Measurements from ENCODE around the gene UNK. TPM values are rescaled to one million over a fixed set of nuclear protein-coding genes. Genes with fewer than 3 reads are reported as not detected.

The UNK gene
- total and polyA plus RNA-seq, 2 of the 13 experiments (the other 11 are each of a cell fraction or from before 2014, with no cell fraction given) = 31.6 to 33.0 TPM

DNA sequence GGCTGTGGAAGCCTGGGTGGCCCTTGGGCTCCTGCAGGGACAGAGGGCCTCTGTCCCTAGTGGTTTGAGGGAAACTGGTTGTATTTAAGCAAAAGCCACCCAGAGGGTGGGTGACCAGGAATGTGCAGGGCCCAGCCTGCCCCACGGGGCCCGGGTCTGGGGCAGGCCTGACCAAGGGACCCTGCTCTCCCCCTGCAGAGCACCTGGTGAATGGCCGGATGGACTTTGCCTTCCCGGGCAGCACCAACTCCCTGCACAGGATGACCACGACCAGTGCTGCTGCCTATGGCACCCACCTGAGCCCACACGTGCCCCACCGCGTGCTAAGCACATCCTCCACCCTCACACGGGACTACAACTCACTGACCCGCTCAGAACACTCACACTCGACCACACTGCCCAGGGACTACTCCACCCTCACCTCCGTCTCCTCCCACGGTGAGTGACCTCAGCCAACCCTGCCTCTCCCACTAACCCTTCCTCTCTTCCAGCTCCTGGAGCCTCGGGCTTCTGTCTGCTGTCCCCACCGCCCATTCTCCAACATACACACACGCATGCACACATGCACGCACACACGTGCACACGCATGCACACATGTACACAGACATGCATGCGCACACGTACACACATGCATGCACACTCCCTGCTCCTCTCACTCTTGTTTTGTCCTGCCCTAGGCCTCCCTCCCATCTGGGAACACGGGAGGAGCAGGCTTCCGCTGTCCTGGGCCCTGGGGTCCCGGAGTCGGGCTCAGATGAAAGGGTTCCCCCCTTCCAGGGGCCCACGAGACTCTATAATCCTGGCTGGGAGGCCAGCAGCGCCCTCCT is 30.0 kb upstream of the UNK start:
- Histone ChIP-seq H3K79me2 (ENCODE audit: insufficient read depth, low read length) (no peaks in the 10 kb centered on the region), H3K4me1 (ENCODE audit: insufficient read depth, low read length) (peaks cover 64% of the 10 kb centered on the region), H3K27ac (ENCODE audit: extremely low read length, insufficient read depth, low read length) (peak overlapping the region; percentile 72), H4K20me1 (ENCODE audit: insufficient read depth, low read length) (no peaks in the 10 kb centered on the region), H3K4me3 (replicated peaks in 1 of 3; ENCODE audit: insufficient read depth in 1 of 3, low read depth in 2 of 3, low read length in 3 of 3) (peak overlapping the region; percentile 29 to 69 (median 39); a peak in 5 of 6 replicates), H3K4me2 (ENCODE audit: low read depth, low read length) (peak overlapping the region; percentile 89), H3K9ac (ENCODE audit: insufficient read depth, low read depth, low read length) (peak overlapping the region; percentile 75), H2AFZ (ENCODE audit: low read length) (no peak overlapping the region), H3K27me3 (ENCODE audit: control insufficient read depth in 1 of 2, insufficient read depth in 2 of 2, low read length in 2 of 2) (no peaks in the 10 kb centered on the region), H3K9me3 (ENCODE audit: low read length) (no peaks in the 10 kb centered on the region), H3K36me3 (replicated peaks in 1 of 2; ENCODE audit: control insufficient read depth in 1 of 2, insufficient read depth in 2 of 2, low read length in 2 of 2) (no peaks in the 10 kb centered on the region)
- WGBS (ENCODE audit: low lambda C conversion rate) = 19% methylated on average over 22 of the region's 27 CpGs
- intact Hi-C loops (cut with micrococcal nuclease; ENCODE audit: unreplicated experiment) (loop anchor here (5.0 kb wide), 1 partner anchor 142 kb away; no protein-coding TSS in a partner anchor), in situ Hi-C loops (cut with HindIII; ENCODE audit: extremely low pct_ligation_motif_present, low pct_unique_long_range_greater_than_20kb) (loop anchor here (5.0 to 10.0 kb wide), 2 partner anchors 77 to 140 kb away; no protein-coding TSS in a partner anchor)
- peak; percentile 67 for ATAC-seq
- FAIRE-seq = peak; percentile 77
- CTCF ChIA-PET (ENCODE audit: low intra/inter-chr PET ratio, low total read pairs) = interaction anchor here (1.3 to 2.8 kb wide), 4 partner anchors 10 to 102 kb away, joined by 3 to 12 read pairs (median 4); partner anchors contain the start of gene GALK1
- TSS peak; percentile 63 for BruUV-seq (replicated peaks)
- POLR2A ChIA-PET = interaction anchor here (0.9 to 5.8 kb wide), 18 partner anchors 10 to 623 kb away, joined by 3 to 116 read pairs (median 10); partner anchors contain the start of genes GALK1, NT5C, RECQL5 and SAP30BP
- peak; percentile 72 for DNase-seq (ENCODE audit: low spot score)
- peak; percentile 70; the same call in 1 of the 2 replicates for TF ChIP-seq ZSCAN22 (CRISPR knock-in tag; IDR thresholded peaks at IDR 0.05)
- TF ChIP-seq, protein P1, sequence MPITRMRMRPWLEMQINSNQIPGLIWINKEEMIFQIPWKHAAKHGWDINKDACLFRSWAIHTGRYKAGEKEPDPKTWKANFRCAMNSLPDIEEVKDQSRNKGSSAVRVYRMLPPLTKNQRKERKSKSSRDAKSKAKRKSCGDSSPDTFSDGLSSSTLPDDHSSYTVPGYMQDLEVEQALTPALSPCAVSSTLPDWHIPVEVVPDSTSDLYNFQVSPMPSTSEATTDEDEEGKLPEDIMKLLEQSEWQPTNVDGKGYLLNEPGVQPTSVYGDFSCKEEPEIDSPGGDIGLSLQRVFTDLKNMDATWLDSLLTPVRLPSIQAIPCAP (CRISPR knock-in tag; IDR thresholded peaks at IDR 0.05; ENCODE audit: low read depth) = no peak; the same call in 1 of the 2 replicates
- no peak for TF ChIP-seq TCF12 (IDR thresholded peaks at IDR 0.05)
- TF ChIP-seq TCF12 (CRISPR knock-in tag; IDR thresholded peaks at IDR 0.05) = no peak
- TF ChIP-seq MED13 (CRISPR knock-in tag; IDR thresholded peaks at IDR 0.05) = no peak
- peak; percentile 94 for TF ChIP-seq SSRP1 (CRISPR knock-in tag; IDR thresholded peaks at IDR 0.05)
- TF ChIP-seq ZNF251 (CRISPR knock-in tag; IDR thresholded peaks at IDR 0.05) = peak; percentile 70; the same call in 1 of the 2 replicates
- no peak for TF ChIP-seq GABPA (IDR thresholded peaks at IDR 0.05; ENCODE audit: low read depth, low read length)
- no peak for TF ChIP-seq GABPA (CRISPR knock-in tag; IDR thresholded peaks at IDR 0.05; ENCODE audit: low read depth)
- no peak for TF ChIP-seq CAMTA2 (CRISPR knock-in tag; IDR thresholded peaks at IDR 0.05; ENCODE audit: borderline replicate concordance)
- TF ChIP-seq ZNF772 (CRISPR knock-in tag; IDR thresholded peaks at IDR 0.05) = peak; percentile 90
- TF ChIP-seq, protein P2, sequence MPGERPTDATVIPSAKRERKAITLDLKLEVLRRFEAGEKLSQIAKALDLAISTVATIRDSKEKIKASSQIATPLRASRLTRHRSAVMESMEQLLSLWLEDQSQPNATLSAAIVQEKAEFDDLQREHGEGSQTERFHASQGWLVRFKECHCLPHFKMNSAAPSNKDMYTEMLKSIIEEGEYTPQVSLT (CRISPR knock-in tag; IDR thresholded peaks at IDR 0.05; ENCODE audit: borderline replicate concordance, low read depth) = no peak
- TF ChIP-seq ZNF253 (CRISPR knock-in tag; IDR thresholded peaks at IDR 0.05; ENCODE audit: borderline replicate concordance) = no peak
- no peak for TF ChIP-seq ZNF878 (CRISPR knock-in tag; IDR thresholded peaks at IDR 0.05)
- TF ChIP-seq ZNF570 (CRISPR knock-in tag; IDR thresholded peaks at IDR 0.05; ENCODE audit: borderline replicate concordance) = peak; percentile 94; the same call in 1 of the 2 replicates
- 0 out of 2 replicates have a peak, but pooled peaks have one; percentile 48 for TF ChIP-seq DNMT3B (CRISPR knock-in tag; conservative IDR thresholded peaks at IDR 0.05)
- no peak for TF ChIP-seq FLYWCH1 (CRISPR knock-in tag; IDR thresholded peaks at IDR 0.05)
- TF ChIP-seq ZNF777 (CRISPR knock-in tag; IDR thresholded peaks at IDR 0.05) = no peak
- TF ChIP-seq, protein P3, sequence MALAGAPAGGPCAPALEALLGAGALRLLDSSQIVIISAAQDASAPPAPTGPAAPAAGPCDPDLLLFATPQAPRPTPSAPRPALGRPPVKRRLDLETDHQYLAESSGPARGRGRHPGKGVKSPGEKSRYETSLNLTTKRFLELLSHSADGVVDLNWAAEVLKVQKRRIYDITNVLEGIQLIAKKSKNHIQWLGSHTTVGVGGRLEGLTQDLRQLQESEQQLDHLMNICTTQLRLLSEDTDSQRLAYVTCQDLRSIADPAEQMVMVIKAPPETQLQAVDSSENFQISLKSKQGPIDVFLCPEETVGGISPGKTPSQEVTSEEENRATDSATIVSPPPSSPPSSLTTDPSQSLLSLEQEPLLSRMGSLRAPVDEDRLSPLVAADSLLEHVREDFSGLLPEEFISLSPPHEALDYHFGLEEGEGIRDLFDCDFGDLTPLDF (CRISPR knock-in tag; IDR thresholded peaks at IDR 0.05) = no peak
- no peak for TF ChIP-seq ESRRA (CRISPR knock-in tag; IDR thresholded peaks at IDR 0.05; ENCODE audit: low read depth)
- TF ChIP-seq KDM1A (CRISPR knock-in tag; IDR thresholded peaks at IDR 0.05) = 0 out of 2 replicates have a peak, but pooled peaks have one; percentile 26
- TF ChIP-seq ZBTB14 (CRISPR knock-in tag; IDR thresholded peaks at IDR 0.05) = no peak

Measured in HepG2 (cell line).